VCaP (cell line): Measurements from ENCODE around the gene CDH2.

ENCODE experiments used
- H3K27ac ChIP-seq: fragments of 450-650 bp; 2 replicates; pipeline ENCODE4 v1.5.1; 2017
- CTCF ChIP-seq: fragments of 450-650 bp; conservative IDR thresholded peaks from 2 replicates; pipeline ENCODE4 v1.5.1; 2017; ENCODE audit warnings: mild to moderate bottlenecking, moderate library complexity

CDH2 gene

GRCh38 chr18:28176948-28177827, at the start of gene CDH2:
TSS of gene CDH2 (minus strand) at chr18:28177130. CDS start at chr18:28177022, 108 bp downstream.
- TF ChIP-seq CTCF: 0 out of 2 replicates have a peak, but pooled peaks have one; percentile 14
- peak within 1 kb of the TSS; percentile 32 for H3K27ac ChIP-seq

GRCh38 chr18:28212060-28212459, 35.1 kb upstream of the CDH2 start:
- H3K27ac ChIP-seq: no peak overlapping the region

GRCh38 chr18:28208712-28209265, 31.9 kb upstream of the CDH2 start:
- H3K27ac ChIP-seq: no peak overlapping the region
- no peak for TF ChIP-seq CTCF

More at GRCh38 chr18:28212060-28212459, 35.1 kb upstream of the CDH2 start:
- TF ChIP-seq CTCF: no peak

- no peak overlapping the region for H3K27ac ChIP-seq
- TF ChIP-seq CTCF: no peak
Measured at GRCh38 chr18:28208268-28208667, 31.3 kb upstream of the CDH2 start.

GRCh38 chr18:28204154-28204553, 27.2 kb upstream of the CDH2 start:
- TF ChIP-seq CTCF: no peak
- no peak overlapping the region for H3K27ac ChIP-seq

- TF ChIP-seq CTCF: no peak
Measured at GRCh38 chr18:28201056-28201455, 24.1 kb upstream of the CDH2 start.

GRCh38 chr18:28198620-28199019, 21.7 kb upstream of the CDH2 start:
- no peak for TF ChIP-seq CTCF
- H3K27ac ChIP-seq: no peak overlapping the region

More at GRCh38 chr18:28201056-28201455, 24.1 kb upstream of the CDH2 start:
- no peak overlapping the region for H3K27ac ChIP-seq
